Measurements from ENCODE around the gene PHF14. TPM values are rescaled to one million over a fixed set of nuclear protein-coding genes. Genes with fewer than 3 reads are reported as not detected.

PHF14 gene
- total and polyA plus RNA-seq, 2 experiments from 2014 or later = 72.0 to 87.9 TPM

DNA sequence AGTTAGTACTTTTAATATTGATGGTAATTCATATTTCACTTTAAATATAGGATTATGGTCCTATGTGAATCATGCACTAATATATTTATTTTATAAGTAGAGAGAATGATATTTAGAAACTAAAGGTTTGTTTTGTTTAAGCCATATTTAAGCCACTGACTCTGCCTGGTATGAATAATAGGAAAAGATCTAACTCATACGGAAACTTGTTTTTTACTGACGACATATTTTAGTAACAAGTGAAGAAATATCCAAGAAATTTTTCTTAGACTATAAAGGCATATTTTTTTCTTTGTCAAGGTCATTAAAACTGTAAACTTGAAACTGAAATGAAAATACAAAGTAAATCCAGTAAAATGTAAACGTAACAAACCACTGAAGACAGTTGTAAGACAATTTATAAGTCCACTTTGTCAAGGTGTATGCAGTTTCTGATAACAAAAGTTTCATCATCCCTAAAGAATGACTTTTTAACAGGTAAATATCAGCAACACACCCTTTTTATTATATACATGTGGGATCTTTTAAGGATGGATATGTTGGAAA, 147.1 kb downstream of the PHF14 start:
- Histone ChIP-seq H3K4me3 (no peak overlapping the region), H3K36me3 (ENCODE audit: insufficient read depth) (no peaks in the 10 kb centered on the region), H3K27ac (ENCODE audit: low read depth) (no peak overlapping the region), H2AFZ (no peak overlapping the region), H3K9me2 (ENCODE audit: insufficient read depth) (no peaks in the 10 kb centered on the region), H3F3A (replicated peaks; ENCODE audit: low read depth) (no peaks in the 10 kb centered on the region), H3K4me1 (ENCODE audit: insufficient read depth) (no peaks in the 10 kb centered on the region), H4K20me1 (replicated peaks; ENCODE audit: insufficient read depth) (no peaks in the 10 kb centered on the region), H3K4me2 (no peak overlapping the region), H3K79me2 (replicated peaks; ENCODE audit: insufficient read depth) (no peaks in the 10 kb centered on the region), H3K27me3 (ENCODE audit: insufficient read depth) (no peaks in the 10 kb centered on the region)
- ATAC-seq (no peak), DNase-seq (ENCODE audit: low spot score) (no peak)
- Mint-ChIP-seq H3K27me3 (ENCODE audit: insufficient read depth, low read depth, poor library complexity) (no peaks in the 10 kb centered on the region), H3K4me1 (no peaks in the 10 kb centered on the region), H3K4me3 (no peak overlapping the region), H3K36me3 (ENCODE audit: low read depth) (peaks cover 5% of the 10 kb centered on the region; the same call in 2 of the 3 replicates), H3K9me3 (no peaks in the 10 kb centered on the region), H3K27ac (no peak overlapping the region)
- TF ChIP-seq, protein P1, sequence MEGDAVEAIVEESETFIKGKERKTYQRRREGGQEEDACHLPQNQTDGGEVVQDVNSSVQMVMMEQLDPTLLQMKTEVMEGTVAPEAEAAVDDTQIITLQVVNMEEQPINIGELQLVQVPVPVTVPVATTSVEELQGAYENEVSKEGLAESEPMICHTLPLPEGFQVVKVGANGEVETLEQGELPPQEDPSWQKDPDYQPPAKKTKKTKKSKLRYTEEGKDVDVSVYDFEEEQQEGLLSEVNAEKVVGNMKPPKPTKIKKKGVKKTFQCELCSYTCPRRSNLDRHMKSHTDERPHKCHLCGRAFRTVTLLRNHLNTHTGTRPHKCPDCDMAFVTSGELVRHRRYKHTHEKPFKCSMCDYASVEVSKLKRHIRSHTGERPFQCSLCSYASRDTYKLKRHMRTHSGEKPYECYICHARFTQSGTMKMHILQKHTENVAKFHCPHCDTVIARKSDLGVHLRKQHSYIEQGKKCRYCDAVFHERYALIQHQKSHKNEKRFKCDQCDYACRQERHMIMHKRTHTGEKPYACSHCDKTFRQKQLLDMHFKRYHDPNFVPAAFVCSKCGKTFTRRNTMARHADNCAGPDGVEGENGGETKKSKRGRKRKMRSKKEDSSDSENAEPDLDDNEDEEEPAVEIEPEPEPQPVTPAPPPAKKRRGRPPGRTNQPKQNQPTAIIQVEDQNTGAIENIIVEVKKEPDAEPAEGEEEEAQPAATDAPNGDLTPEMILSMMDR (conservative IDR thresholded peaks at IDR 0.05; ENCODE audit: low read depth in 2 of 2) = no peak
- no peak for TF ChIP-seq ETS1 (IDR thresholded peaks at IDR 0.05)
- TF ChIP-seq CREB1 (CRISPR knock-in tag; IDR thresholded peaks at IDR 0.05; ENCODE audit: low read depth) = no peak
- TF ChIP-seq NANOG (IDR thresholded peaks at IDR 0.05; ENCODE audit: borderline replicate concordance) = no peak
- TF ChIP-seq JUNB (IDR thresholded peaks at IDR 0.05; ENCODE audit: unreplicated experiment) = no peak
- no peak for TF ChIP-seq ZNF114 (CRISPR knock-in tag; IDR thresholded peaks at IDR 0.05)
- TF ChIP-seq EZH2phosphoT487 (IDR thresholded peaks at IDR 0.05; ENCODE audit: unreplicated experiment) = no peak
- no peak for TF ChIP-seq STAT1 (IDR thresholded peaks at IDR 0.05; ENCODE audit: unreplicated experiment)
- no peak for TF ChIP-seq EZH2 (IDR thresholded peaks at IDR 0.05; ENCODE audit: low read depth, unreplicated experiment)
- TF ChIP-seq REST (IDR thresholded peaks at IDR 0.05; ENCODE audit: unreplicated experiment) = no peak
- no peak for TF ChIP-seq POLR2AphosphoS5 (IDR thresholded peaks at IDR 0.05; ENCODE audit: low read depth)
- no peak for TF ChIP-seq ZNF331 (CRISPR knock-in tag; IDR thresholded peaks at IDR 0.05; ENCODE audit: low read depth)
